ENCODE measurements around the gene EEIG1. TPM values are rescaled to one million over a fixed set of nuclear protein-coding genes. Genes with fewer than 3 reads are reported as not detected.

The EEIG1 gene
- total and polyA plus RNA-seq, 12 donors, result 10.1 to 179 (median 53.8) TPM

- Histone ChIP-seq H3K36me3 (replicated peaks in 1 of 2) (no peaks in the 10 kb centered on the region), H3K9me3 (replicated peaks in 1 of 3) (no peaks in the 10 kb centered on the region), H3K4me1 (replicated peaks in 1 of 2) (peaks cover 53 to 64% of the 10 kb centered on the region in 2 donors), H3K27ac (peak overlapping the region in 4 of 5 donors; percentile 22 to 95 (median 58)), H3K4me3 (no peak overlapping the region), H3K27me3 (no peaks in the 10 kb centered on the region)
- no peak for TF ChIP-seq POLR2A (IDR thresholded peaks at IDR 0.05)
- TF ChIP-seq, protein P1, sequence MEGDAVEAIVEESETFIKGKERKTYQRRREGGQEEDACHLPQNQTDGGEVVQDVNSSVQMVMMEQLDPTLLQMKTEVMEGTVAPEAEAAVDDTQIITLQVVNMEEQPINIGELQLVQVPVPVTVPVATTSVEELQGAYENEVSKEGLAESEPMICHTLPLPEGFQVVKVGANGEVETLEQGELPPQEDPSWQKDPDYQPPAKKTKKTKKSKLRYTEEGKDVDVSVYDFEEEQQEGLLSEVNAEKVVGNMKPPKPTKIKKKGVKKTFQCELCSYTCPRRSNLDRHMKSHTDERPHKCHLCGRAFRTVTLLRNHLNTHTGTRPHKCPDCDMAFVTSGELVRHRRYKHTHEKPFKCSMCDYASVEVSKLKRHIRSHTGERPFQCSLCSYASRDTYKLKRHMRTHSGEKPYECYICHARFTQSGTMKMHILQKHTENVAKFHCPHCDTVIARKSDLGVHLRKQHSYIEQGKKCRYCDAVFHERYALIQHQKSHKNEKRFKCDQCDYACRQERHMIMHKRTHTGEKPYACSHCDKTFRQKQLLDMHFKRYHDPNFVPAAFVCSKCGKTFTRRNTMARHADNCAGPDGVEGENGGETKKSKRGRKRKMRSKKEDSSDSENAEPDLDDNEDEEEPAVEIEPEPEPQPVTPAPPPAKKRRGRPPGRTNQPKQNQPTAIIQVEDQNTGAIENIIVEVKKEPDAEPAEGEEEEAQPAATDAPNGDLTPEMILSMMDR (IDR thresholded peaks at IDR 0.05), result no peak
- intact Hi-C loops (cut with DNase I), result no loop called here
- 89 to 100% (median 94%) methylated on average over 2 of the region's 2 CpGs for WGBS, 4 donors
- no peak for DNase-seq
These were observed 20.9 kb downstream of the EEIG1 start for GRCh38 chr9:127959841-127960409.

GRCh38 chr9:127959398-127959797 lies 21.4 kb downstream of the EEIG1 start:
- H3K4me3 ChIP-seq, result no peak overlapping the region
- intact Hi-C loops (cut with DNase I), result no loop called here
- H3K4me1 ChIP-seq (replicated peaks in 1 of 2), result peaks cover 53 to 64% of the 10 kb centered on the region in 2 donors
- peak overlapping the region in 1 of 5 donors; percentile 20 for H3K27ac ChIP-seq
- no peaks in the 10 kb centered on the region for H3K36me3 ChIP-seq (replicated peaks in 1 of 2)
- TF ChIP-seq, protein P1 (IDR thresholded peaks at IDR 0.05), result no peak
- TF ChIP-seq POLR2A (IDR thresholded peaks at IDR 0.05), result no peak
- no peaks in the 10 kb centered on the region for H3K9me3 ChIP-seq (replicated peaks in 1 of 3)
- DNase-seq, result no peak
- no peaks in the 10 kb centered on the region for H3K27me3 ChIP-seq
- 90 to 96% (median 94%) methylated on average over 4 of the region's 4 CpGs for WGBS, 4 donors

DNA sequence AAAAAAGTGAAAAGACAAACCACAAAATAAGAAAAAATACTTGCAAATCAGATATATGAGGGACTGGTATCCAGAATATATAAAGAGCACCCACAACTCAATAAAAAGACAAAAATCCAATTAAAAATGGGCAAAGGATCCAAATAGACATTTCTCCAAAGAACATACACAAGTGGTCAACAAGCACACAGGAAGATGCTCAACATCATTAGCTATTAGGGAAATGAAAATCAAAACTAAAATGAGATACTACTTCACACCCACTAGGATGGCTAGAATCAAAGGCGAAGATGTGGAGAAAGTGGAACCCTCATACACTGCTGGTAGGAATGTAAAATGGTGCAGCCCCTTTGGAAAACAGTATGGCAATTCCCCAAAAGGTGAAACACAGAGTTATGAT lies 22.1 kb downstream of the EEIG1 start:
- intact Hi-C loops (cut with DNase I), result no loop called here
- no peak overlapping the region for H3K27ac ChIP-seq
- H3K4me1 ChIP-seq (replicated peaks in 1 of 2), result peaks cover 53 to 64% of the 10 kb centered on the region in 2 donors
- no peaks in the 10 kb centered on the region for H3K36me3 ChIP-seq (replicated peaks in 1 of 2)
- H3K27me3 ChIP-seq, result no peaks in the 10 kb centered on the region
- 96 to 100% (median 98%) methylated on average over 1 of the region's 1 CpG for WGBS, 4 donors
- H3K9me3 ChIP-seq (replicated peaks in 1 of 3), result no peaks in the 10 kb centered on the region
- no peak for DNase-seq
- TF ChIP-seq, protein P1 (IDR thresholded peaks at IDR 0.05), result no peak
- no peak for TF ChIP-seq POLR2A (IDR thresholded peaks at IDR 0.05)
- H3K4me3 ChIP-seq, result no peak overlapping the region

DNA sequence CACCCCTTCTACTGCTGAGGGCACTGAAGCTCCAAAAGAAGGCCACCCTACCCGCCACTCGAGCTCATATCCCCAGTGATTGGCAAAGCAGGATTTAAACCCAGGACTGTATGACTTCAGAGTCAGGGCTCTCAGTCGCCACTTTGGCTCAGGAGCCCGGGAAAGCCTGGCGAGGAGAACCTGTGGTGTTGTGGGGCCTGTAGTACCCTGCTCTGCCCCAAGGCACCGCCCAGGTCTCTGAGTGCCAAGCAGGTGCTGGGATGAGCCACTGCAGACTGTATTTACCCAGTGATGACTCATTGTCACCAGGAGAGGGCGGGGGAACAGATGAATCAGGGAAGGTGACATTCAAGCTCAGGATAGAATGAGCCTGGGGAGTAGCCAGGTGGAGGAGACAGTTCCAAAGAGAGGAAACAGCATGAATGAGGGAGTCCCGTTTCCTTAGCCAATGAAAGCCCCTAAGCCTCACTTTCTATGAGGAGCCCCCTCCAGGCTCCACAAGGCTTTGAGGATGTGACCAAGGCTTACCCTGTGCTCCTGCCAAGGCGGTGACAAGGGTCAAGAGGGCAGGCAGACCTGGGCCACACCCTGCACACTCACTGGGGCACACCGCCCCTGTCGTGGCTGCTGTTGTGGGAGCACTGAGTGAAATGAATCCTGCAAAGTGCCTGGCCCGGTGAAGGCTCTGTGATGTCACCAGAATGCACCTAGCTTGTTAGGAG lies 25.3 kb downstream of the EEIG1 start:
- Histone ChIP-seq H3K4me1 (replicated peaks in 1 of 2) (peaks cover 35 to 52% of the 10 kb centered on the region in 2 donors), H3K9me3 (replicated peaks in 1 of 3) (no peaks in the 10 kb centered on the region), H3K27me3 (no peaks in the 10 kb centered on the region), H3K36me3 (replicated peaks in 1 of 2) (no peaks in the 10 kb centered on the region), H3K4me3 (no peak overlapping the region), H3K27ac (peak overlapping the region in 4 of 5 donors; percentile 30 to 85 (median 78))
- TF ChIP-seq, protein P1 (IDR thresholded peaks at IDR 0.05), result peak; percentile 35 to 75 (median 69)
- peak in 1 of 2 donors; percentile 65 for TF ChIP-seq POLR2A (IDR thresholded peaks at IDR 0.05)
- intact Hi-C loops (cut with DNase I), result no loop called here
- 34 to 47% (median 37%) methylated on average over 8 to 12 of the region's 12 CpGs for WGBS, 4 donors
- DNase-seq, result peak; percentile 89 to 97 (median 95)
